ENCODE results near the gene RAMACL.

DNA sequence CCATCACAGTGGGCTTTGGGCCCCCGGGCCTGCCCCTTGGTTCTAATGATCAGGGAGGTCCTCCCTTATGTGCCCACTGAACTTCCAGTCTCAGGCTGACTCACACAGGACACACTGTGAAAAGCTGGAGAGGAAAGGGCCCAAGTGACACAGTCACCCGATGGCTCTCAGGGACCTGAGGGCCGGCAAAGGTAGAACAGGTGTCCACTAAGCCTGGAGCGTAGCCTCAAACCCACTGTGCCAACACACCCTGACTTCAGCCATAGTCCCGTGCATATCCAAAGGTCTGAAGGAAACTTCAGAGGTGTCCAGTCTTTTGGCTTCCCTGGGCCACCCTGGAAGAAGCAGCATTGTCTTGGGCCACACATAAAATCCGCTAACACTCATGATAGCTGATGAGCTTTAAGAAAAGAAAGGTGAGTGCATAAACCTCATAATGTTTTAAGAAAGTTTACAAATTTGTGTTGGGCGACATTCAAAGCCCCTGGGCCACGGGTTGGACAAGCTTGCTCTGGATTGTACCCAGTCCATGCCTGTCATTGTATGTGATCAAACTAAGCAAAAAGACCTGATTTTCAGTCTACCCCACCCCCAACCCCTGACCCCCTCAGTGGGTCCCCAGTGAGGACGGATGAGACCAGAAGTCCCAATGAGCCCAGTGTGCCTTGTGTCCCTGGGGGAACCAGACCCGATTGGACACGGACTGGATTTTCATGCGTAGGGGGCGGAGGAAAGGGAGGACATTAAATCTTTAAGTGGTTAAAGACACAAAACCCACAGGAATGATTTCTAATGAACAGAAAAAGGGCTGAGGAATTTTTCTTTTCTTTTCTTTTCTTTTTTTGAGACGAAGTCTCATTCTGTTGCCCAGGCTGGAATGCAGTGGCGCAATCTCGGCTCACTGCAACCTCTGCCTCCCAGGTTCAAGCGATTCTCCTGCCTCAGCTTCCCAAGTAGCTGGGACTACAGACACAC lies 6.1 kb downstream of the RAMACL start:
- no peak for TF ChIP-seq POLR2A (IDR thresholded peaks at IDR 0.05)
- TF ChIP-seq, protein P1, sequence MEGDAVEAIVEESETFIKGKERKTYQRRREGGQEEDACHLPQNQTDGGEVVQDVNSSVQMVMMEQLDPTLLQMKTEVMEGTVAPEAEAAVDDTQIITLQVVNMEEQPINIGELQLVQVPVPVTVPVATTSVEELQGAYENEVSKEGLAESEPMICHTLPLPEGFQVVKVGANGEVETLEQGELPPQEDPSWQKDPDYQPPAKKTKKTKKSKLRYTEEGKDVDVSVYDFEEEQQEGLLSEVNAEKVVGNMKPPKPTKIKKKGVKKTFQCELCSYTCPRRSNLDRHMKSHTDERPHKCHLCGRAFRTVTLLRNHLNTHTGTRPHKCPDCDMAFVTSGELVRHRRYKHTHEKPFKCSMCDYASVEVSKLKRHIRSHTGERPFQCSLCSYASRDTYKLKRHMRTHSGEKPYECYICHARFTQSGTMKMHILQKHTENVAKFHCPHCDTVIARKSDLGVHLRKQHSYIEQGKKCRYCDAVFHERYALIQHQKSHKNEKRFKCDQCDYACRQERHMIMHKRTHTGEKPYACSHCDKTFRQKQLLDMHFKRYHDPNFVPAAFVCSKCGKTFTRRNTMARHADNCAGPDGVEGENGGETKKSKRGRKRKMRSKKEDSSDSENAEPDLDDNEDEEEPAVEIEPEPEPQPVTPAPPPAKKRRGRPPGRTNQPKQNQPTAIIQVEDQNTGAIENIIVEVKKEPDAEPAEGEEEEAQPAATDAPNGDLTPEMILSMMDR (IDR thresholded peaks at IDR 0.05), result no peak
